SK-N-SH treated with all-trans-retinoic acid at 6 μM for 48 hours (cell line): ENCODE measurements around the gene GTPBP3.

Source experiments
- ARNTL ChIP-seq: fragments of 450-650 bp; formaldehyde crosslinking; IDR thresholded peaks from 2 replicates; pipeline ENCODE4 v1.5.0; 2020; ENCODE audit warnings: low read depth, mild to moderate bottlenecking, moderate library complexity, borderline replicate concordance
- CSDC2 ChIP-seq: fragments of 250-450 bp; sonication (Bioruptor Pico); IDR thresholded peaks from 2 replicates; pipeline ENCODE4 v1.5.0; 2020; ENCODE audit warnings: mild to moderate bottlenecking, moderate library complexity
- PATZ1 ChIP-seq: fragments of 250-450 bp; sonication (Bioruptor Pico); IDR thresholded peaks from 2 replicates; pipeline ENCODE4 v1.8.0; 2020; ENCODE audit warnings: mild to moderate bottlenecking, moderate library complexity, borderline replicate concordance
- PPARA ChIP-seq: fragments of 250-450 bp; sonication (Bioruptor Pico); IDR thresholded peaks from 2 replicates; pipeline ENCODE4 v1.5.0; 2020; ENCODE audit warnings: mild to moderate bottlenecking, borderline replicate concordance
- RARB ChIP-seq: fragments of 250-450 bp; sonication (Bioruptor Pico); IDR thresholded peaks from 2 replicates; pipeline ENCODE4 v1.8.0; 2021; ENCODE audit warnings: mild to moderate bottlenecking, moderate library complexity
- TSHZ2 ChIP-seq: fragments of 250-450 bp; sonication (Bioruptor Pico); IDR thresholded peaks from 2 replicates; pipeline ENCODE4 v1.5.0; 2020; ENCODE audit warnings: mild to moderate bottlenecking, moderate library complexity
- ZFP3 ChIP-seq: fragments of 250-450 bp; sonication (Bioruptor Pico); IDR thresholded peaks from 2 replicates; pipeline ENCODE4 v1.5.0; 2020; ENCODE audit warnings: mild to moderate bottlenecking, moderate library complexity
- ZFP30 ChIP-seq: fragments of 450-650 bp; formaldehyde crosslinking; IDR thresholded peaks from 2 replicates; pipeline ENCODE4 v1.5.0; 2022; ENCODE audit warnings: mild to moderate bottlenecking, moderate library complexity
- TF ChIP-seq, protein P1 (sequence below): fragments of 250-450 bp; sonication (Bioruptor Pico); IDR thresholded peaks from 2 replicates; pipeline ENCODE4 v1.5.1; 2021; ENCODE audit warnings: mild to moderate bottlenecking, moderate library complexity
- TF ChIP-seq, protein P2 (sequence below): fragments of 250-450 bp; sonication (Bioruptor Pico); IDR thresholded peaks from 2 replicates; pipeline ENCODE4 v1.8.0; 2021; ENCODE audit warnings: low read depth, mild to moderate bottlenecking, moderate library complexity, borderline replicate concordance

GRCh38 chr19:17302391-17303166 lies 34.8 kb upstream of the GTPBP3 start:
- no peak for TF ChIP-seq PATZ1 (CRISPR knock-in tag)
- no peak for TF ChIP-seq ARNTL
- TF ChIP-seq PPARA (CRISPR knock-in tag) = no peak
- no peak for TF ChIP-seq TSHZ2
- no peak for TF ChIP-seq ZFP3 (CRISPR knock-in tag)
- TF ChIP-seq, protein P1, sequence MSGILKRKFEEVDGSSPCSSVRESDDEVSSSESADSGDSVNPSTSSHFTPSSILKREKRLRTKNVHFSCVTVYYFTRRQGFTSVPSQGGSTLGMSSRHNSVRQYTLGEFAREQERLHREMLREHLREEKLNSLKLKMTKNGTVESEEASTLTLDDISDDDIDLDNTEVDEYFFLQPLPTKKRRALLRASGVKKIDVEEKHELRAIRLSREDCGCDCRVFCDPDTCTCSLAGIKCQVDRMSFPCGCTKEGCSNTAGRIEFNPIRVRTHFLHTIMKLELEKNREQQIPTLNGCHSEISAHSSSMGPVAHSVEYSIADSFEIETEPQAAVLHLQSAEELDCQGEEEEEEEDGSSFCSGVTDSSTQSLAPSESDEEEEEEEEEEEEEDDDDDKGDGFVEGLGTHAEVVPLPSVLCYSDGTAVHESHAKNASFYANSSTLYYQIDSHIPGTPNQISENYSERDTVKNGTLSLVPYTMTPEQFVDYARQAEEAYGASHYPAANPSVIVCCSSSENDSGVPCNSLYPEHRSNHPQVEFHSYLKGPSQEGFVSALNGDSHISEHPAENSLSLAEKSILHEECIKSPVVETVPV (CRISPR knock-in tag) = no peak
- TF ChIP-seq CSDC2 (CRISPR knock-in tag) = no peak
- TF ChIP-seq RARB (CRISPR knock-in tag) = no peak
- TF ChIP-seq ZFP30 (CRISPR knock-in tag) = no peak
- TF ChIP-seq, protein P2, sequence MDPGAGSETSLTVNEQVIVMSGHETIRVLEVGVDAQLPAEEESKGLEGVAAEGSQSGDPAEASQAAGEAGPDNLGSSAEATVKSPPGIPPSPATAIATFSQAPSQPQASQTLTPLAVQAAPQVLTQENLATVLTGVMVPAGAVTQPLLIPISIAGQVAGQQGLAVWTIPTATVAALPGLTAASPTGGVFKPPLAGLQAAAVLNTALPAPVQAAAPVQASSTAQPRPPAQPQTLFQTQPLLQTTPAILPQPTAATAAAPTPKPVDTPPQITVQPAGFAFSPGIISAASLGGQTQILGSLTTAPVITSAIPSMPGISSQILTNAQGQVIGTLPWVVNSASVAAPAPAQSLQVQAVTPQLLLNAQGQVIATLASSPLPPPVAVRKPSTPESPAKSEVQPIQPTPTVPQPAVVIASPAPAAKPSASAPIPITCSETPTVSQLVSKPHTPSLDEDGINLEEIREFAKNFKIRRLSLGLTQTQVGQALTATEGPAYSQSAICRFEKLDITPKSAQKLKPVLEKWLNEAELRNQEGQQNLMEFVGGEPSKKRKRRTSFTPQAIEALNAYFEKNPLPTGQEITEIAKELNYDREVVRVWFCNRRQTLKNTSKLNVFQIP = no peak
